ENCODE results near the gene ALLC.

ALLC gene

DNA sequence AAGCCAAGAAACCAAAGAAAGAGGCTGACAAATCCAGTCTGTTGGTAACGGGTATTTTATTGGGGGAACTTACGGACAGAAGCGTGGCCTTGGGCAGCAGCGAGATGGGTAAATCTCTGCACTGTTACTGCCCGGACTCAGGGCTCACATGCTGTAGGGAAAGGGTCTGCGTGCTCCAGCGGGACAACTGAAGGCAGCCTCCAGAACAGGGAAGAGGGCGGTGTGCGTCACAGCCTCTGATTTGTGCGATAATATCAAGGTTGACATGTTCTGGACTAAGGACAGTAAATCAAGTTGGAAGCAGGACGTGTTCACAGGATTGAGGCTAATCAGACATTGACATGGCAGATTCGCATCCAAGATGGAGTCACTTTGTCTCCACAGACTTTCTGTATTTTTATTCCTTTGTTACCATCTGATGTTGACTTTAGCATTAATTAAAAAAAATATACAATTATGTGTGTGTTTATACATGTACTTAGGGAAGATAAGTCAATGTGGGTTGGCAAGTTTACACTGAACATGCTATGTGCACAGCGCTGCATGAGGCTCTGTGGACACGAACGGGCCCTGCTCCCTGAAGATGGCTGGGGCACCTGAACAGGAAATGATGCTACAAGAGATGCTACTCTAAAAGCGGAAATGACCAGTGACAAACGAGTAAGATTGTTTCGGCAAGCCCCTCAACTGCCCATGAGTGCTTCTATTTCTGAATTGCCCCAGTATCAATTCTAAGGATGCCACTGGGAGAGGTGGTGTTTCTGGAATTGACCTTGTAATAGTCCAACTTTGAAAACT, 22.7 kb downstream of the ALLC start:
- no peak for DNase-seq

GRCh38 chr2:3681625-3682024, 23.6 kb downstream of the ALLC start:
- no peak for DNase-seq

GRCh38 chr2:3682811-3683210, 24.8 kb downstream of the ALLC start:
- DNase-seq = no peak

- DNase-seq = no peak
These were observed 25.9 kb downstream of the ALLC start for GRCh38 chr2:3683748-3684454.

DNA sequence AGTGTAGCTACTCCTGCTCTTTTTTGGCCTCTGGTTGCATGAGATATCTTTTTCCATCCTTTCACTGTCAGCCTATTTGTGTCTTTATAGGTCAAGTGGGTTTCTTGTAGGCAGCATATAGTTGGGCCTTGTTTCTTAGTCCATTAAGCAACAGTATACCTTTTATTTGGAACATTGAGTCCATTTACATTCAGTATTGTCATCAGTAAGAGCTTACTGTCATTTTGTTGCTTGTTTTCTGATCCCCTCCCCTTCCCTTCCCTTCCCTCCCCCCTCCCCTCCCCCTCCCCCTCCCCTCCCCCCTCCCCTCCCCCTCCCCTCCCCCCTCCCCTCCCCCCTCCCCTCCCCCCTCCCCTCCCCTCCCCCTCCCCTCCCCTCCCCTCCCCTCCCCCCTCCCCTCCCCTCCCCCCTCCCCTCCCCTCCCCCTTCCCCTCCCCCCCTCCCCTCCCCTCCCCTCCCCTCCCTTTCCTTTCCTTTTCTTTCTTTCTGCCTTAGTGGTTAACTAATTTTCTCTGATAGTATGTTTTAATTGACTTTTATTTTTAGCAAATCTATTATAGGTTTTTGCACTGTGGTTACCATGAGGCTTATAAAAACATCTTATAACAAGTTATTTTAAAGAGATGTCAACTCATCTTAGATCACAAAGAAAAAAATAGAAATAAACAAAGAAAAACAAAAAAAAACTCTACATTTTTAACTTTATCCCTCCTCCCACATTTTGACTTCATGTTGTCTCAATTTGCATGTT, 32.2 kb downstream of the ALLC start:
- DNase-seq = no peak

GRCh38 chr2:3692375-3692774, 34.4 kb downstream of the ALLC start:
- DNase-seq = no peak

DNA sequence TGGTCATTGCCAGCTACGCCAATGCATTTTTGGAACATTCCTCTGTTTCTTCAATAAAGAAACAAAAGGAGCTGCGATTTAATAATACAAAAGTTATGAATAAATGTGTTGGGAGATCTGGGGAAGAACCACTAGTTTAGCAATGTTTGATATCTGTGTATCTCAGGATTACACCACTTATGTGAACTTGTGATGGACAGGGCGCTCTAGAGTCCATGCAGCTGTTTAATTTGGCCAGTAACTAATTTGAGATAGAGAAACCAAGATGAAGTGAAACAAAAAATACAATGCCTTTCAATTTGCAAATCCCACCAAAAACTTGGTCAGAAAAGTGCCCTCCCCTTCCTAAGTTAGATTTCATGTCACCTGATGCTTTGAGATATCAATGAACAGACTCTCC, 38.5 kb downstream of the ALLC start:
- DNase-seq = no peak

DNA sequence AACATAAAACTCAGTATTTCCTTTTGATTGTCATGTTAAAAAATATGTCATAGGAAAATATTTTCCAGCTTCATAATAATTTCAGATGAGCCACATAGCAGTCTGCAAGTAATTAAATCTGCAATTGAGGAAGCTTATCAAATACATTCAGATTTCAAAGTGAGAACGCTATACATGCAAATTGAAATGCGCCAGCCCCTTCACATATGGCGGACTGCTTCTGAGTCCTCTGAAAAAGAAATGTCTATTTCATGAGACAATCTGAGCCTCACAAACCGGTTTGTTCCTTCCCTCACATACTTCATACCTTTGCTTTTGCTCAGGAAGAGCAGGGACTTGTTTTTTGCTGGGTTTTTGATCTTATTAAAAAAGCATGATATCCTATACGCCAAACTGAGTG, 43.1 kb downstream of the ALLC start:
- DNase-seq = no peak

DNA sequence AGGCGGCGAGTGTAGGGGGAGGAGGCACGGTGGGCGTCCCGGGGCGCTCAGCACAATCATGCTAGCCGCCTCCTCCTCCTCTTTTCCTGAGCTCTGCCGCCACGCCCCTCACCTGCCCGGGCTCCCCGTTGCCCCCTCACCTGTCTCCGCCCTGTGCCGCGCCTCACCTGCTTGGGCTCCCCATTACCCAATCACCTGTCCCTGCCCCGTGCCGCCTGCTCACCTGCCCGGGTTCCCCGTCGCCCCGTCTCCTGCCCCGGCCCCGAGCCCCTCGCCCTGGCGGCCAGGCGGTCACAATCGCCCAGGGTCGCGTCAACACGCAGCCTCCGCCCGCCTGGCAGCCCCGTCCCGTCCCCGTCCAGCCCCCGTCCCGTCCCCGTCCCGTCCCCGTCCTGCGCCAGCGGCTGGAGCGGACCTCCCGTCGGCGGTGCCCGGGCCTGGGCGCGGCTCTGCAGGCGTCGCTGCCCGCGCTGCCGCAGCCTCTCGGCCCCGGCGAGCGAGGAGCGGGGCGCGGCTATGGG, 45.3 kb downstream of the ALLC start, which contains the start of gene DCDC2C:
DCDC2C (plus strand) TSS at position 340 of the 521 bp plus-strand sequence; CDS start at position 517, 177 bp downstream.
- DNase-seq = no peak

DNA sequence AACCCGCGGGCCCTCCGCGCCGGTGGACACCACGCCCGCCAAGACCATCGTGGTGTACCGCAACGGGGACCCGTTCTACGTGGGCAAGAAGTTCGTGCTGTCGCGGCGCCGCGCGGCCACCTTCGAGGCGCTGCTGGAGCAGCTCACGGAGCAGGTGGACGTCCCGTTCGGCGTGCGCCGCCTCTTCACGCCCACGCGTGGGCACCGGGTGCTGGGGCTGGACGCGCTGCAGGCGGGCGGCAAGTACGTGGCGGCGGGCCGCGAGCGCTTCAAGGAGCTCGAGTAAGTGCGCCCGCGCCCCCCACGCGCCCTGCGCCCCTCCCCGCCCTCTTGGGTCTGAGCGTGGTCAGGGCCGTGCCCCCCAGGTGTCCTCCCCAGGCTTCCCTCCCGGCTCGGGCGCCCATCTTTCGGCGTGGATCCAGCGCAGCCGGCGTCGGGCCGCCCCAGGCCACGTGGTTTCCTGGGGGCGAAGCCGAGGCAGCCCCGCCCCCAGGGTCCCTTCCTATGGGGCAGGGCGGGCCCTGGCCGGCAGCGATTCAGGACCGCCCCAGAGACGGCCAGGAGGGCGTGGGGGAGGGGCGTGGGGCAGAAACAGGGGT, 45.9 kb downstream of the ALLC start:
- DNase-seq = no peak

DNA sequence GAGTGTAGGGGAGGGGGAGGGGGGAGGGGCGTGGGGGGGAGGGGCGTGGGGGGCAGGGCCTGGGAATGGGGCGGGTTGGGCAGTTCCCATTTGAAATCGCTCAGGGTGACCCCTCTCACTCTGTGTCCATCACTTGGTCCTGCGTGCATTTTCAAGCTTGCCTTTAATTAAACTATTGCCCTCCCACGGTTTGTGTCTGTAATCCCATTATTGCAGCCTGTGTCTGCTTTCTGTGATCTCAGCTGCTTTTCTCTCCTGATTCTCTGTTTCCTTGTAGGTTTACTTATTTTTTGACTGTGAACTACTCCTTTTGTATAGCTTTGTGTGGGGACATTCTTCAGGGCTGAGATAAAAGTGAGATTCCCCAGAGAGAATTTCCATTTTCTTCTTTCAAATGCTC, 46.7 kb downstream of the ALLC start:
- no peak for DNase-seq

DNA sequence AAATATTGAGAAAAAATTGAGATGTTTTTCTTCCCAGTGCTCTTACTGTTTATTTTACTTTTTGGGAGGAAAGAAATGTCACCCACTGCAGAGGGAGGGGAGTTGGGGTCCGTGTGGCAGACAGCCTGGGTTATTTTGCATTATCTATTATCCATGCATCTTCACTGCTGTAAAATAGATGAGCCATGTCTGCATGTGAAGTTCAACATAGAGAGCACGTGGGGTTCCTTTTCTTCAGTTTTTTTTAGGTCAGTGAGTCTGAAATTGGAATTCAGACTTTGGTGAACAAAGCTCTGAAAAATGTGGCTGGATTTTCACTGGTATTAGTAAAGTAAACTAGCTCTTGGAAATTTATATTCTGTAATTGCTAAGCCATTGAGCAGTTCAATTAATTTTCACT, 47.8 kb downstream of the ALLC start:
- no peak for DNase-seq

- no peak for DNase-seq
These were observed 48.9 kb downstream of the ALLC start for GRCh38 chr2:3706892-3707291.

- no peak for DNase-seq
These were observed 50.6 kb downstream of the ALLC start for GRCh38 chr2:3708576-3708975.

GRCh38 chr2:3709225-3709624, 51.2 kb downstream of the ALLC start:
- no peak for DNase-seq

GRCh38 chr2:3712424-3712823, 54.4 kb downstream of the ALLC start:
- DNase-seq = no peak

GRCh38 chr2:3712831-3713503, 55.0 kb downstream of the ALLC start:
- no peak for DNase-seq

DNA sequence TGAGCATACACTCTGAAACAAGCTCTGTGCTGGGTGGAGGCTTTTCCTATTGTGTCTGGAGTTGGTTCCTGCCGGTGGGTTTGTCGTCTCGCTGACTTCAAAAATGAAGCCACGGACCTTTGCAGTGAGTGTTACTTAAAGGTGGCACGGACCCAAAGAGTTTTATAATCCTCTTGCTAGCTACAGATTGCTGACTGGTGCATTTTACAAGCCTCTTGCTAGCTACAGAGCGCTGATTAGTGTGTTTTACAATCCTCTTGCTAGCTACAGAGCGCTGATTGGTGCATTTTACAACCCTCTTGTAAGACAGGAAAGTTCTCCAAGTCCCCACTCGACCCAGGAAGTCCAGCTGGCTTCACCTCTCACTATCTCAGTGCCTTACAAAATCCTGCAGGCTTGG, 60.7 kb downstream of the ALLC start:
- no peak for DNase-seq

DNA sequence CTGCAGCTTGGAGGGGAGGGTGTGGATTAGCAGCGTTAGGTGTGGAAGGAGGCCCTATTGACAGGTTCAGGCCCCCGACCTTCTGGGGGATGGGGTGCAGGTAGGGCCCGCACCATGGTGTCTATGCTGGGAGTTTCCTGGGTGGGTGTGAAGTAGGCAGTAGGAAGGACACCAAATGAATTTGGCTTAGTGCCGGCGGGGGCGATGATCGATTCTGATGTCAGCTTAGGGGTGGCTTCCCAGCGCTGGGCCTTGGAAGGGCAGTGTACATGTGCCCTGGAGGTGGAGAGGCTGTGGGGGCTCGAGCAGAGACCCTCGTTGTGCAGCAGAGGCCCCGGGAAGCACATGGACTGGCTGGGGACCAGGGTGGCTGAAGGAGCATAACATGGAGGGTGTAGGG, 67.0 kb downstream of the ALLC start:
- DNase-seq = no peak

DNA sequence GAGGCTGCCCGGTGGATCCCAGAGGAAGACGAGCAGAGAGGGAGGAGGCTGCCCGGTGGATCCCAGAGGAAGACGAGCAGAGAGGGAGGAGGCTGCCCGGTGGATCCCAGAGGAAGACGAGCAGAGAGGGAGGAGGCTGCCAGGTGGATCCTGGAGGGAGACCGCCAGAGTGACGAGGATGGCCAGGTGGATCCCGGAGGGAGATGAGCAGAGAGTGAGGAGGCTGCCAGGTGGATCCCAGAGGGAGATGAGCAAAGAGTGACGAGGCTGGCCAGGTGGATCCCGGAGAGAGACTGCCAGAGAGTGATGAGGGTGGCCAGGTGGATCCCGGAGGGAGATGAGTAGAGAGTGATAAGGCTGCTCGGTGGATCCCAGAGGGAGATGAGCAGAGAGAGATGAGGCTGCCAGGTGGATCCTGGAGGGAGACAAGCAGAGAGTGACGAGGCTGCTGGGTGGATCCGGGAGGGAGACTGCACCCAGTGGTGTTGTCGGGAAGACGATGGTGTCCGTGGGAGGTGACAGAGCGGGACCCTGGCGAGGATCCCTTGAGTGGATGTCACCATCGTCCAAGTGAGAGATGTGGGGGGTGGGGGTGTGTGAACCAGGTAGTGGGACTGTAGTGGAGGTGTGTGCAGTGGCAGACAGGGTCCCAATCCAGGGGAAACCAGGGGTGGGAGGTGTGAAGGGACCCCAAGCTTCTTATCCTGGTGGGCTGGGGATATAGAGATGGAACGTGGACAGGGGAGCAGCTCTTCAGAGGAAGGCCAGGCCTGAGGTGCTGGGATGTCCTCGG, 67.7 kb downstream of the ALLC start:
- DNase-seq = no peak

- DNase-seq = no peak
These were observed 68.5 kb downstream of the ALLC start for GRCh38 chr2:3726511-3726910.
